Raji (cell line): ENCODE data around the gene CACNA1B.

ENCODE experiments used
- POLR2A ChIP-seq: IDR thresholded peaks from 2 replicates; pipeline ENCODE4 v1.6.1; 2011; ENCODE audit warnings: low read depth, low read length, control low read depth; ENCODE audit not compliant: insufficient read depth

Gene CACNA1B

DNA sequence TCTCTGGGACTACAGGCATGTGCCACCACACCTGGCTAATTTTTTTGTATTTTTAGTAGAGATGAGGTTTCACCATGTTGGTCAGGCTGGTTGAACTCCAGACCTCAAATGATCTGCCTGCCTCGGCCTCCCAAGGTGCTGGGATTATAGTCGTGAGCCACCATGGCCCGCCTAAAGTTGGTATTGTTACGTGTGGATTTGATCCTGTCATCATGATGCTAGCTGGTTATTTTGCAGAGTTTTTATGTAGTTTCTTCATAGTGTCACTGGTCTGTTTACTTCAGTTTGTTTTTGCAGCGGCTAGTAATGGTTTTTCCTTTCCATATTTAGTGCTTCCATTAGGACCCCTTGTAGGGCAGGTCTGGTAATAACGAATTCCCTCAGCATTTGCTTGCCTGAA lies 85.9 kb downstream of the CACNA1B start:
- TF ChIP-seq POLR2A: no peak

DNA sequence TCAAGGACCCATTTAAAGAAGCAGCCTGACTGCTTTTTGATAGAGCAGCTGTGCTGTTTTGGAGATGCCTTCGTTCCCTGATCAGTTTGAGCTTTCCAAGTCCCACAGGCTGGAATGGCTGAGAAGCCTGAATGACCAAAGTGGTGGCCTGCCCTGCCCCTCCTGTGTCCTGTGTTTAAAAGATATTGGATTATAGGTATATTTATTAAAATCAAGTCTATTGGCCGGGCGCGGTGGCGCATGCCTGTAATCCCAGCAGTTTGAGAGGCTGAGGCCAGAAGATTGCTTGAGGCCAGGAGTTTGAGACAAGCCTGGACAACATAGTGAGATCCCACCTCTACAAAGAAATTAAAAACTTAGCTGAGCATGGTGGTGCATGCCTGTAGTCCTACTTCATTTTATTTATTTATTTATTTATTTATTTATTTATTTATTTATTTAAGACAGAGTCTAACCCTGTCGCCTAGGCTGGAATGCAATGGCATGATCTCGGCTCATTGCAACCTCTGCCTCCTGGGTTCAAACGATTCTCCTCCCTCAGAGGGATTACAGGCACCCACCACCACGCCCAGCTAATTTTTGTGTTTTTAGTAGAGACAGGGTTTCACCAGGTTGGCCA lies 87.7 kb downstream of the CACNA1B start:
- TF ChIP-seq POLR2A: no peak

DNA sequence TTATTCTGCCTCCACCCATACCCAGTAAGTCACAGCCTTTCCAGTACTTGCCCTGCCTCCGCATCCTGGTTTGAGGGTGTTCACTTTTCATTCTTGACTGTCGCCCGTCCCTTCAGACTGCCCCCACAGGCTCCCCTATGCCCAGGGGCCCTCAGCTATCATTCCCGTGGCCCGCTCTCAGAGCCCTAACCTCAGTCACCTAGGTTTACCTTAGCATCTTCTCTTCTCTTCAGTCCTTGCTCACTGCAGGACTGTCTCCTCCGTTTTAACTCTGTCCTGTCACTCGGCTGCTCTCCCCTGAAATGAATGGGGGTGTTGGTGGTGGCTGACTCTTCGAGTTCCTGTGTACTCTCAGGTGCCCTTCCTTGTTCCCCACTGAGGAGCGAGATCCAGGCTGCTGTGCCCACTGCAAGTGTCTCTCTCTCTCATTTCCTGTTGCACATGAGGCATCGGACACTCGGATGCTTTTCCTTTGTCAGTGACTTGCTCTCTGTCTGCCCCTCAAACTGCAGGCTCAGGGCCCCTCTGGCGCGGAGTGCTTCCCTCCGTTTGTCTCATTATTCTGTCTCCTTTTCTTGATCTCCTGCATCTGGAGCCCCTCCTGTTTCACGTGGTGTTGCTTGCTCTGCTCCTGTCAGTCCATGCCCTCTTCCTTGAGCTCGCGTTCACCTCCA lies 89.8 kb downstream of the CACNA1B start:
- no peak for TF ChIP-seq POLR2A

DNA sequence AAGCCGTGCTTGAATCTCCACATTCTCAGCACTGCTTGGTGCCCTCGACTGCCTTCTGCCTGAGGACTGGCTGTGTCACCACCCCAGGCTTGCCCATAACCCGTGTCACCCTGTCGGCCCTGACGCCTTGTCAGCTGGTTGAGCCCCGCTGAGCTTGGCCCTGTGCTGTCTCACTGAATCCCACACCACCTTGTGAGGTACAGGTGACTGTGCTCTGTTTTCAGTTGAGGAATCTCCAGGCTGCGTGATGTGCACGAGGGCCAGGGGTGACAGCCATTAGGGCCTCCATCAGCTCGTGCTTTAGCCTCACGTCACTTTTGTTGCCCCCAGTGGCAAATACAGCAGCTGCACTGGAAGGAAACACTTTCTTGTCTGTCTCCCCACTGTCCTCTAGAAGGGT lies 90.7 kb downstream of the CACNA1B start:
- TF ChIP-seq POLR2A: no peak

DNA sequence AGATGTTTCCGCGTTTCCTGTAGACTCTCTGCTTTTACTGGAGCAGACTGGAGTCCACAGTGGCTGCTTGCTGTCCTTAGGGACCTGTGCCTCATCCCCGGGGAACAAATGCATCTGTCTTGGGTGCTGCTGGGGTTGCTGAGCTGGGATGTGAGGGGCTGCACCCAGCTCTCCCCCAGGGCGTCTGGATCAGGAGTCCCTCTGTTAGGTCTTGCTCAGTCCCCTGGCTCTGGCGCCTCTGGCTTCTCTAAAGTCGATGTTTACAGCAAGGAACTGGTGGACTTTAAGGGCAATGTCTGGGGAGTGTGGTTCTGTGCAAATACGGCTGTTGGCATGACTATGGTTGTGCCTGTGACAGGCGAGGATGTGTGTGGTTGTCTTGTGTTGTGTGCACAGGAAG lies 91.4 kb downstream of the CACNA1B start:
- TF ChIP-seq POLR2A: no peak

DNA sequence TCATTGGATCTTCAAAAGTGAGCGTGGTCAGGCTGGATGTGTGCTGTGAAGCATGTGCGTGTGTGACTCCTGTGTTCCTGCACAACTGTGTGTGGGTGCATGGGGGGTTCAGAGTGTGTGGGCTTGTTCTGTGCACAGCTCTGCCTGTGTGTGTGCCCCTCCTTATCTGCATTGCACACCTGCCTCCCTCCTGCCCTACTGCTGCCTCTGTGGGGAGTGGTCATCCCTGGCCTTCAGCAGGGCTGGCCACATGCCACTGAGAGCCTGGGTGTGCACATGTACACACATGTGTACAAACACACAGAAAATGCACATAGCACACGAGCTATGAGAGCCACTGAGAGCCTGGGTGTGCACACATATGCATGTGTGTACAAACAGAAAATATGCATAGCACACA lies 92.1 kb downstream of the CACNA1B start:
- TF ChIP-seq POLR2A: no peak

DNA sequence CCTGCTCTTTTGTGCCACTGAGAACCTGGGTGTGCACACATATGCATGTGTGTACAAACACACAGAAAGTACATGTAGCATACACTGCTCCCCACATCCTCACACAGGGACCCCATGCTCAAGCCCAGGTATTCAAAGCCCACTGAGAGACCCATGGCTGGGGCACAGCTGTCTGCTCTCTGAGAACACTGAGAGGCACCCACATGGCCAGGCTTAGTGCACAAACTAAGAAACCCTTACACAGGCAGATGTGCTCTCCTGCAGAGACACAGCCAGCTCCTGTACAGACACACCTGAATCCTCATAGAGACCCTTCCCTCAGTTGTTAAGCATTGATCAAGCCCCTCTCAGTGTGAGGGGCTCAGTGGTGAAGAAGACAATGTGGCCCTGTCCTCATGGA lies 92.5 kb downstream of the CACNA1B start:
- no peak for TF ChIP-seq POLR2A

DNA sequence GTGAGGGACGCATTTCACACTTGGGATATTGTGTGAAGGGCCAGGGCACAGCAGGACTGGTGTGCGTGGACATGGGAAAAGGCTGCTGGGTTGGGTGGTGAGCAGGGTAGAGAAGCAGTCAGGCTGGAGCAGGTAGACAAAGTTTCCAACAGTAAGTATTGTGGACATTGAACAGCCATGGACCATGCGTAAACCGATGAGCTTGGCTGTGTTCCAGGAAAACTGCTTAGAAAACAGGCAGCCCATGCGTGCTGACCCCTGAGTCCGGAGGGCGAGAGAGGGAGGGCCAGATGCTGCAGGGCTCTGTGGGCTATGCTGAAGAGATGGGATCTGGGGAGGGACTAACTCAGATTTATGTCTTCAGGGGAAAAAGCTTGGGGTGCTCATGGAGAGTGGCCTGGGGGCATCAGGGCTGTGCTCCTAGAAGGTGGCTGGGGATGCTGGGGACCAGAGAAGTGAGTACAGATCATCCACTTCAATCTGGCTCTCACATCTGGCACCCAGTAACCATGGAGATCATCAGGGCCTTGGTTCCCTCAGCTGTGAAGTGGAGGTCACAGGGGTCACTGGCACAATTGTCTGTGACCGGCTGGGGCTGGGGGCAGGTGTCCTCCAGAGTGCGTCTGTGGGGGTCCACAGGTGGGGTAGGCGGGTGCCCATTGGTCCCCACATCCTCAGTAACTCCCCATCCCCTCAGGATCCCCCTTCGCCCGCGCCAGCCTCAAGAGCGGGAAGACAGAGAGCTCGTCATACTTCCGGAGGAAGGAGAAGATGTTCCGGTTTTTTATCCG lies 93.3 kb downstream of the CACNA1B start:
- no peak for TF ChIP-seq POLR2A

DNA sequence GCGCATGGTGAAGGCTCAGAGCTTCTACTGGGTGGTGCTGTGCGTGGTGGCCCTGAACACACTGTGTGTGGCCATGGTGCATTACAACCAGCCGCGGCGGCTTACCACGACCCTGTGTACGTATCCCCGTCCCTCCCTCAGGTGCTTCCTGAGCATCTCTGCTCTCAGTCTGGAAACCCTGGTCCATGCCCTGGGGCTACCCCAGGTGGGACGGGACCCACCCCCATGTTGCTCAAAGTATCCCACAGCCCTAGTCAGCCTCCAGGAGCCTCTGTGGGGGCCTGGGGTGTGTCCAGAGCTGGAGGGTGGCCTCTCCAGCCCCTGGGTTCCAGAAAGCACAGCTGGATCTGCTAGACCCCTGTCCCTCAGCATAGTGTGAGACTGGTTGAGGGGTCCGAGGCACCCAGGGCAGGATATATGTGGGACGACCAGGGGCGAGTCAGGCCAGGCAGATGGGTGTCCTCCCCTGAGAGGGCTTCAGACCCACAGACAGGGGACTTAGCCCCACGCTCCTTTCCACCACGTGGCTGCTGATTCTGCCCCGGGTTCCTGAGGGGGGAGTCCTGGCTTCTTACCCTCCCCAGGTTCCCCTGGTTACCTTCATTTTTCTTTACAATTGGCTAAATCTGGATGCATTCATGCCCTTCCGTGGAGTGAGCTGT lies 94.0 kb downstream of the CACNA1B start:
- TF ChIP-seq POLR2A: no peak

DNA sequence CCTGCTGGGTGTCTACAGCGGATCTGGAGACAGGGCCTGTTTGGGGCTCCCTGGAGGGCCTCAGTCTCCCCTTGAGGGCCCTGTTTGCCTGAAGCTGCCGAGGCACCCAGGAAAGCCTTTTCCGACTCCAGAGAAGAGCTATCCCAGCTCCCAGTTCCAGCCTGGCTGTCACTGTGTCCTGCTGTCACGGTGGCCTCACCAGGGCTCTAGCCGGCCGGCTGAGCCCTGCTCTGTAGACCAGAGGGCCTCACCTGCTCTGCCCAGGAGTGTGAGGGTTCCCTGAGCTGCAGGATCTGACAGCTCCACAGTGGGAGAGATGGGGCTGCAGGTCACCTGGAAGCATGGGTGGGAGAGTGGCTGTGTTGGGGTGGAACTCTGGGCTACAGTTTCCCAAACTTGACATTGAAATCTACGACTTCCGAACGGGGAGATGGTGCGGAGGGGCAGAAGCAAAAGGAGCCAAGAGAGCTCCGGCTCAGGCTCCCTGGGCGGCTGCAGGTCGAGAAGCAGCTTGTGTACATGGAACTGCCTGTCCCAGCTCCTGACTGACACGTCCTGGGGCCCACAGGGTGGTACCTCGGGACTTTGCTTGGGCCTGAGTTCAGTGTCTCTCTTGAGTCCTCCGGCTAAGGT lies 94.9 kb downstream of the CACNA1B start:
- no peak for TF ChIP-seq POLR2A

DNA sequence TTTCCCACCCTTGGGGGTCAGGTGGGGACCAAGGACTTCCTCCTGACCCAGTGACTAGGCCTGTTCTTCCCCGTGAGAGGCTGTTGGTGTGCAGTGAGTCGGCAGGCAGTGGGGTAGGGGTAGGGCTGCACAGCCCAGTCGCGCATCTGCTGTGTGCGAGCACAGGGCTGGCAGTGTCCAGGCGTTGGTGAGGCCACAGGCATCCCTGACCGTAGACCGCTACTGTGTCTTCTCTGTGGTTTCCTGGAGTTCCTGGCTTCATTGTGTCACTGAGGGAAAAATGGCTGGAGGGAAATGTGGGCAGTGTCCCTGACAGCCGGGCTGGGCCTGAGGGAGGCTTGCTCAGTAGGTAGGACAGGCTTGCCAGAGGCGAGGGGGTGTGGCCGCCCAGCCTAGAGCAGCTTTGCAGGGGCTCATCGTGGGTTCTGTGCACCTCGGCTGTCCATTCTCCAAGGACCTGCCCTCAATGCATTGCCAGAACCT lies 95.4 kb downstream of the CACNA1B start:
- TF ChIP-seq POLR2A: no peak

DNA sequence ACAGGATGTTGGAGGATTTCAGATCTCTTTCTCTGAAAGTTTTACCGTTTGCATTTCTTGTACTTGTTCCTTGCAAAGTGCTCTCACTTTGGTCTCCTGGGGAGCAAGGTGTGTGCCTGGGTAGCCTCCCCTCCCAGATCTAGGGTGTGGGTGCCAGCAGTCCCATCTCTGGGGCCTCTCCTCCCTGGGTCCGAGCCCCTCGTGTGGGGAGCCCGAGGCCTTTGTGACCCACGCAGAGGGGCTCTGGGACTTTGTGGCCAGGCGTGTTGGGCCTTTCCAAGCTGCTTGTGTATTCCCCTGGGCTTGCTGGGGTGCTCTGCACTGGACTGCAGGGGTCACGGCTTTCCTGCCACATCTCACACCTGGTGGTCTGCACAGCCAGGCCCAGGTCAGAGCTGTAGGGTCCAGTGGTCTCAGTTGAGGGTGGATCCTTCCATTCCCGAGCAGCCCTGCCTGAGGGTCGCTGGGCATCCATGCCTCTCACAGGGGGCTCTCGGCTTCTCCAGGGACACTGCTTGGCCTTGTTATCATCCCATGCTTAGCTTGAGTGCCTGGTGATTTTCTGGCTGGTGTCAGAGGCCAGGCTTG lies 96.3 kb downstream of the CACNA1B start:
- TF ChIP-seq POLR2A: no peak

DNA sequence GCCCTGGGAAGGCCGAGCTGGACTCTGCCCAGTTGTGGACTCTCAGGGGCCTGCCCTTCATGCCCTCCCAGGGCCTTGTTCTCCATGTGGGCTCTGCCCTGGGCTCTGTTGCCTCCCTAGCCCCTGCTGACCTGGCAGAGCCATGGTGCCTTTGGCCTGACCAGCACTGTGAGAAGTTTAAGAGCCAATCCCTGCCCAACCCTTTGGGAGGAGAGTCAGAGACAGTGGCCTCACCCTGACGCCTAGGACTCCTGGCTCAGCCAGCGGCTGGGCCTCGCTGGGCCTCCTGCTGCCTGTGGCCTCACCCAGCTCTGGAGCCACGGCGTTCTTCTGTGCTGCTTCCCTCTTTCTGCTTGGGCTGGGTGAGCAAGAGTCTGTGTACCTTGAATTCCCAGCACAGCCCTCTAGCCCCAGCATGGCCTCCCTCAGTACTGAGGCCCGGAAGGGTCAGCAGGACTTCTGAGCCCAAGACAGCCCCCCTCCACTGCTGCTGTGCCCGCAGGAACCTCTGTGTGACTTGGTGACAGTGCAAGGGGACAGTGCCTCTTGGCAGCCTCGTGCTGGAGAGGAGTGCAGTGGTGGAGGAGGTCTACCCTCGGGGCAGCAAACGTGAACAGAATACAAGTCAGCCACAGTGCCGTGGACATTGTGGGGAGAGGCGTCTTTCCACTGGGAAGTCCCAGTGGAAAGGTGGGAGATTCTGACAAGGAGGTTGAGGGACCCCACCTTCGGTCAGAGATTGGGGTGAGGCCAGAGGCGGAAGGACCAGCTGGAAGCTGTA lies 97.4 kb downstream of the CACNA1B start:
- no peak for TF ChIP-seq POLR2A

DNA sequence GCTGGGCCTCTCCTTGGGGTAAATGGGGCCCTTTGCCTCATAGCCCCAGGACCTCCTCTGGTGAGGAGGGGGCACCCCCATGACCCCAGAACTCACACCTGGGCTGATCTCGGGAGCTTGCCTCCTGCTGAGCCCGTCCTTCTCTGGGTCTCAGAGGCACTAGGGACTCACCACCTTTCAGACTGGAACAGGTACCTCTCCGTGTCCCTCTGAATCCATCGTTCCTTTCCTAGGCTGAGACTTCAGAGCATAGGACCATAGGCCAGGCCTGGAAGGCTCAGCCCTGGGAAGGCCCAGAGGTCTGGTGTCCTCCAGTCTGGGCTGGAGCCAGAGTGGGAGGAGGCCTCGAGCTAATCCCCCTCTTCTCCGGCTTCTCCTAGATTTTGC lies 97.9 kb downstream of the CACNA1B start:
- no peak for TF ChIP-seq POLR2A

DNA sequence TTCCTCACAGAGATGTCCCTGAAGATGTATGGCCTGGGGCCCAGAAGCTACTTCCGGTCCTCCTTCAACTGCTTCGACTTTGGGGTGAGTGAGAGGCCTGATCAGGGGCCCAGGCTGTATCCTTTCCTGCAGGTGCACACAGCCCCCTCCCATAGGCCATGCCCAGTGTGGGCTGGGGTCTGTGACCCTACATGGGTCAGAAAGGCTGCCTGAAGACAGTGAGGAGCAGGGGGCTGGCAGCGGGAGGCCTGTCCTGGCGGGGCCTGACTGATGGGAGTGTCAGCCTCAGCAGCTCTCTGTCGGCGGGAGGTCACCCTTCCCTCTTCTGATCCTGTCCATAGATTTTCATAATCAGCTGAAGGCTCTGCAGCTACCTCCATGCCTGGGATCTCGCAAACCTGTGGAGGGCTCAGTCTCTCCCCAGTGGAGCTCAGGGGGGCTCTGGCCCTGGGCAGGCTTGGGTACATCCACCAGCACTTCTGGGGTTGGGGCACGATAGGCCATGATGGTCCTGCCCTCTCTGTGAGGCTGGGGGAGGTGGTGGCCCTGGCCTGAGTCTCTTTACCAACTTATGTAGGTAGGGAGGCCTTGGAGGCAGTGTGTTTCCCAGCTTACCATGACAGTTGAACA lies 98.5 kb downstream of the CACNA1B start:
- TF ChIP-seq POLR2A: no peak
